Activated gamma-delta T cell (primary cell): ENCODE data around the gene KCNRG.
"Not testable (repeated sequence)": the region's sequence is repeated elsewhere in the genome, so short reads cannot be mapped to it uniquely, and the experiment has no call there.

Experiments
- DNase-seq: peaks from one replicate; lab custom pipeline; 2025; lab: John Stamatoyannopoulos, UW

The KCNRG gene

DNA sequence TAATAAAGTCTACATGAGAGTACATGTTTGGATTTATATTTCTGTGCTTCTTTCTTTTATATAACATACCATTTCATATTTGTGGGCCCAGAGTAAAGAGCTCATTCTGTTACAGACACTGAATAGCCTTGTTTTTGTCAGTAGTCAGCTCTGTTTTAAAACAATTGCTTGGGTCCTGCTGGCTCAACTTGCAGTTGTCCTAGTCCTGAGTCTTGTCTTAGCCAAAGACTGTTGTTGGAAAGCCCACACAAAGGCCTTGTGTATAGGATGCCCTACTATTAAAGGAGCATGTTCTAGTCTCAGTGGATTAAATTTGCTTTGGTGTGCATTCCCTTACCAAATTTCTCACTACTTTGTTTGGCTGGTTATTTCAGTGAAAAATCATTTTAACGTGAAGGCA is 3.8 kb upstream of the KCNRG start:
- no peak for DNase-seq

DNA sequence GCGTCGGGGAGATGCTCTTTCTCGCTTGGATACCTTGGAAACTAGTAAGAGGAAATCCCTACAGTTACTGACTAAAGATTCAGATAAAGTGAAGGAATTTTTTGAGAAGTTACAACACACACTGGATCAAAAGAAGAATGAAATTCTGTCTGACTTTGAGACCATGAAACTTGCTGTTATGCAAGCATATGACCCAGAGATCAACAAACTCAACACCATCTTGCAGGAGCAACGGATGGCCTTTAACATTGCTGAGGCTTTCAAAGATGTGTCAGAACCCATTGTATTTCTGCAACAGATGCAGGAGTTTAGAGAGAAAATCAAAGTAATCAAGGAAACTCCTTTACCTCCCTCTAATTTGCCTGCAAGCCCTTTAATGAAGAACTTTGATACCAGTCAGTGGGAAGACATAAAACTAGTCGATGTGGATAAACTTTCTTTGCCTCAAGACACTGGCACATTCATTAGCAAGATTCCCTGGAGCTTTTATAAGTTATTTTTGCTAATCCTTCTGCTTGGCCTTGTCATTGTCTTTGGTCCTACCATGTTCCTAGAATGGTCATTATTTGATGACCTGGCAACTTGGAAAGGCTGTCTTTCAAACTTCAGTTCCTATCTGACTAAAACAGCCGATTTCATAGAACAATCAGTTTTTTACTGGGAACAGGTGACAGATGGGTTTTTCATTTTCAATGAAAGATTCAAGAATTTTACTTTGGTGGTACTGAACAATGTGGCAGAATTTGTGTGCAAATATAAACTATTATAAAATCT is 2.7 kb upstream of the KCNRG start:
- no peak for DNase-seq

DNA sequence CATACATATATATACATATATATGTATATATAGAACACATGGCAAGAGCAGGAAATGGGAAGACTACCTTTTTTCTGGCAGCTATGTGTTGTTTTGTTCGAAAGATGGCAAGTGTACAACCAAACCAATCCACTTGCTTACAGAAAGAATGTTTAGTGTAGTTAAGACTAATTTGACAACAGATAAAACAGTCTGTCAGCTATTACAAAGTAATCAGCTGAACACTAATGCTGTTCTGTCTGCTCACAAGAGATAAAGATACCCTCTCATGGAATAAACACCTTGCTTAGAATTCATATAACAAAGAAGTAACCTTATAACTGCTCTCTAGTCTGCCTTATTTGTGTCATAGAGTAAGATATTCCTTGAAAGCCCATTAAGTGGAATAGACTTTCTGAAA is 858 bp upstream of the KCNRG start:
- no peak for DNase-seq

DNA sequence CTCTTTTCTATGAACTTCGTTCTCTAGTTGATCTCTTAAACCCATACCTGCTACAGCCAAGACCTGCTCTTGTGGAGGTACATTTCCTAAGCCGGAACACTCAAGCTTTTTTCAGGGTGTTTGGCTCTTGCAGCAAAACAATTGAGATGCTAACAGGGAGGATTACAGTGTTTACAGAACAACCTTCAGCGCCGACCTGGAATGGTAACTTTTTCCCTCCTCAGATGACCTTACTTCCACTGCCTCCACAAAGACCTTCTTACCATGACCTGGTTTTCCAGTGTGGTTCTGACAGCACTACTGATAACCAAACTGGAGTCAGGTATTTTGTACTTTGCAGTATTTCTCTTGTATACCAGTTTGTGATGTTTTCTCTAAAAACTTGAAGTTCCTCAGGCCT is 506 bp downstream of the KCNRG start:
- no peak for DNase-seq

DNA sequence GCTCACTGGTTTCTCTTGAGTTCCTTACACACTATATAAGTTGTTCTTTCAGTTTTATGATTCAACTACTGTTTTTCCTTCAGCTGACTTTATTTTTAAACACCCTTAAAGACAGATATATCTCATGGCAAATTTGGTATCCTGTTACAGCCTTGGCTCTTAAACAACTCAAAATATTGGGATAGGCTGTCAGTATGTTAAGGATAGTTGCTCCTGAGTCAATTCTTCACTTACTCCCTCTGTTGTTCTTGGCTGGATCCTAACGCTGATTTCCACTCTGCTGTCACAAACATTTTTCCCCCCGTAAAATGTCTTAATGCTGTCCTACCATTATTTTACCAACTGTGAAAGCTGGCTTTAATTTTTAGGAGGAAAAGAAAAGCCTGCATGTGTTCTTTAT is 1.2 kb downstream of the KCNRG start:
- no peak for DNase-seq

DNA sequence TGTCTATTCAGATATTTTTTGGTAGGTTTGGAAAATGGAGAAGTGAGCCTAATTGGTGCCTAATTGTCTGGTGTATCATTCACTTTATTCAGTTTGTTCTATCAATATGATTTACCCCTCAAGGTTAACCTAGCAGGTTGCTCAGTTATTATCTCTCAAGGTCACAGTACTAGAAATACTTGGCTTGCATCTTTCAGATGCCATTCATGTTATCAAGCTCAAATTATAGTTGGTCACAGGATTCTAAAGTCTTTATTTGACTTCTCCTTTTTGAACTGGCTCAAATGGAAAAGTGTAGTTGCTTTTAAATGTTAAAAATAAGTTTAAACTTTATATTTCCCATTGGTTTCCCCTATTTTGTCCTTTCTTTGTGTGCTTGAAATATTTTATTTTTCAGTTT is 2.6 kb downstream of the KCNRG start:
- no peak for DNase-seq

DNA sequence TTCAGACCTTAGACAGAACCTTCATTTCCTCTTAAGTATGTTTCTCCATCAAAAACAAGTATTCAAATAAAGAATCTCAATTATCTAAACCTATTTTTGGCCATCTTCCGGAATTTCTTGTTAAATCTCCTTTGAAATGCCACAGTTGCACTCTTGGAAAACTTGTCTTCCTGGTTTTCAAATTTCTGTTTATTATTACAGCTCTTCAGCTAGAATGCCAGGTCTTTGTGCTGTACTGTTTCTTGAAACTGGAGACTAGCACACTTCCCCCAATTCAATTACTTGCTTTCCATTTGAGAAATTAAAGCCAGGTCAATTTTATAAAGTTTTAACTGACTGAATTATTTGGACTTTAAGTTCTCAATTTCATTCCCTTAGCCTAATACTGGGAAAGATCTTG is 10.2 kb downstream of the KCNRG start:
- no peak for DNase-seq

DNA sequence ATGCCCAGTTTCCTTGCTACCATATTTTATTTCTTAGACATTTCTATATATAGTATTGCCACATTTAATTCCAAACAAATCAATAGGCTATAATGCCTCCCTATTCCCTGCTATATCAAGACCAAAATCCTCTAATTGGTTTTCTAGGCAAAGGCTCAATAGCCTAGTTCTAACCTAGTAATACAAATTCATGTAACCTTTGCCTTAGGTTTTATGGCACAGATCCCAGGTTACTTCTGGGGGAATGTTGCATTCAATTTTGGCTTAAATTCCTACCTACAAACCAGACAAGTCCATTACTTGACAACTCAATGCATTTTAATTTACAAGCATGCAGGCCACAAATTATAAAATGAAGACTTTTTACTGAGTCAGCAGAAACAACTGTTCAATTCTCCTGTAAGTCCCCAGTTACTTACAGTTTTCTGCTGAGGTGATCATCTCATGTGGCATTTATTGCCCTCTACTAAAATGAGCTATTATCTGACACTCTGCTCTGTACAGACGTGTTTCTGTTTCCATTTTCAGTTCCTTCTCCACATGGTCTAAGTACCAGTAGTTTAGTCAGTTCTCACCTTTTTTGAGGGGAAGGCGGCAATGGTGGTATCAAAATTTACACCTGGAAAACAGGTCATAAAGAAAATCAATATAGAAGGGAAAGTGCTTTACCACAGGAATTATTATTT is 11.7 kb downstream of the KCNRG start:
- no peak for DNase-seq

DNA sequence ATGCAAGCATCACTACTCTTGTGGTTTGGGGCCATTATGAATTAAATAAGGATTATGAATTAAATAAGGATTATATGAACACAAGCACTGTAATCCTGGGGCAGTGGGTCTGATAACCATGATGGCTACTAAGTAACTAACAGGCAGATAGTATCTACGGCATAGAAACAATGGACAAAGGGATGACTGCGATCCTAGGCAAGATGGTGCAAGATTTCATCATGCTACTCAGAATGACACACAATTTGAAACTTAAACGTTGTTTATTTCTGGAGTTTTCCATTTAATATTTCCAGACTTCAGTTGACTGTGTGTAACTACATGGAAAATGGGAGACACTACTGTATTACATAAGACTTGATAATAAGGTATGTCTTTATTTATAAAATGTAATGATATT is 15.1 kb downstream of the KCNRG start:
- DNase-seq, result no peak

DNA sequence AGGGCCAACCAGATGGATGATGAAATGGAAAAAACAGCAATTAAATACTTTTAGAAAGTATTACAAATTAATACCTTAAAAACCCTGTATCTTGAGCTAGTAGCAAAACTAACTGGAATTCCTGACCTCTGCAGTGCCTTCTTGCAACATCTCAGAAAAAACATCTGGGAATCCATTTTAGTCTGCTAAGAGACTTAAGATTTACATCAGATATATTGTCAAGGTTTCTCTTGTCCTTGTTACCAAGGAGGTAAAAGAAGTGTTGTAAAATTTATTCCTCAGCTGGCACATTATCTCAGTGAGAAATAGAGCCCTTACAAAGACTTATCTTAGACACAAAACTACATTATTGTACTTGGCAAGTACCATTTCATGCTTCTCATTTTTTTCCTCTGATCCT is 18.5 kb downstream of the KCNRG start:
- DNase-seq, result no peak

DNA sequence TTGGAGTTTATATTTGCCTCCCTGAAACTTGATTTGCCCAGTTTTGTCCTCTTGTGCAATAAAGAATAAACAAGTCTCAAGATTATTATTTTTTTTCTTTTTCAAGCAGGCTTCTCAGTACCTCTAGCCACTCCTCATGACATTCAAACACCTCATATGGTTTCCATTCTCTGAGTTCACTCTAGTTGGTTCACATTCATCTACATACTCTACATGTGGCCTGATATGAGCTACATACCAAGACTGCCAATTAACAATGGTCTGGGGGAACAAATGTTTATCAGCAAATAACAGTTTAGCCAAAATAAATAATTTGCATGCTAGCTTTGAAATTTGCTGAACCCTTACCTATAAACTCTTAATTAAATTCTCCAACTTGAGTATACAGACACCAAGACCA is 22.5 kb downstream of the KCNRG start:
- DNase-seq, result no peak

DNA sequence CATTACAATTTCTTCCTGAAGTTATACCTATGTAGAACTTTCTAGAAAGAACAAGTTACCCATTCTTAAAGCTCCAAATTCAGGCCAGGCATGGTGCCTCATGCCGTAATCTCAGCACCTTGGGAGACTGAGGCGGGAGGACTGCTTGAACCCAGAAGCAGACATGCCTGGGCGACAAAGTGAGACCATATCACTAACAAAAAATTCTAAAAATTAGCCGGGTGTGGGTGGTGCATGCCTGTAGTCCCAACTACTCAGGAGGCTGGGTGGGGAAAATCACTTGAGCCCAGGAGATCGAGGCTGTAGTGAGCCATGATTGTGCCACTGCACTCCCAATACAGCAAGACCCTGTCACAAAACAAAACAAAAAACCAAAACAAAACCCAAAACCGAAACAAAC is 23.0 kb downstream of the KCNRG start:
- no peak for DNase-seq

DNA sequence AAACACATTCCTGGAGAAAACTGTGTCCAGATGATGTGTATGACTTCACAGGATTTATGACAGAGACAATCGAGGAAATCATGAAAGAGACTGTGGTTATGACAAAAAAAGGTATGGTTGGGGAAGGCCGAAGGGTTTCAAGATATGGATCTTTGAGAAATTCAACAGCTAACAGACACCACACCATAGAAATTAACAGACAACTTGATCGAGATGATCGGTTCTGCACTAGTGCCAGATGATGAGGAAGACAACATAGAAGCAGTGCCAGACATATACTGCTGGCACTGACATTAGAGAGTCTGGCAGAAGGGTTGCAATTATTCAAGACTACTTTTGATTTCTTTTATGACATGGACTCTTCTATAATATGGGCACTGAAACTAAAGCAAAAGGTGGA is 37.2 kb downstream of the KCNRG start:
- DNase-seq, result no peak

DNA sequence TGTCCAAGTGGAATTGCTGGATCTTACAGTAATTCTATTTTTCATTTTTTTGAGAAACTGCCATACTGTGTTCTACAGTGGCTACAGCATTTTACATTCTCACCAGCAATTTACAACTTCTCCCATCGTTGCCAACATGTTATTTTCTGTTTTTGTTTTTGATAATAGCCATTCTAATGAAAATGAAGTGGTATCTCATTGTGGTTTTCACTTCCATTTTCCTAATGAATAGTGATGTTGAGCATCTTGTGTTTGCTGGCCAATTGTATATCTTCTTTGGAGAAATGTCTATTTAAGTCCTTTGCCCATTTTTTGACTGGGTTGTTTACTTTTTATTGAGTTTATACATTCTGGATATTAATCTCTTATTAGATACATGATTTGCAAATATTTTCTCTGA is 38.6 kb downstream of the KCNRG start:
- DNase-seq, result no peak

DNA sequence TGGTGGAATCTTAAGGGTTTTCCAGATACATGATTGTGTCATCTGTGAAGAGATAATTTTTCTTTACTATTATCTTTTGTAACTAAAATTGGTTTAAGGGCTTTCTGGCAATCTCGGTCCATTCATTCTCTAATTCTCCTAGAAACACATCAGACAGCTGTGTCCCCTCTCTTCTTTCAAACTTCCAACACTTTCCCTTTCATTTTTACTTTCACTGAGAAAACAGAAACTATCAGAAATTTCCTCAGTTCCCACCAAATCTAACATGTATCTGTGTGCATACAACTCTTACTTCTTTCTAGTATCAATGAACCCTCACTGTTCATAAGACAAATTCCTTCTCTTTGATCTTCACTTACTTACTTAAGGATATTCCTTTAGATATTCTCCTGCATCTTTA is 40.2 kb downstream of the KCNRG start:
- no peak for DNase-seq

DNA sequence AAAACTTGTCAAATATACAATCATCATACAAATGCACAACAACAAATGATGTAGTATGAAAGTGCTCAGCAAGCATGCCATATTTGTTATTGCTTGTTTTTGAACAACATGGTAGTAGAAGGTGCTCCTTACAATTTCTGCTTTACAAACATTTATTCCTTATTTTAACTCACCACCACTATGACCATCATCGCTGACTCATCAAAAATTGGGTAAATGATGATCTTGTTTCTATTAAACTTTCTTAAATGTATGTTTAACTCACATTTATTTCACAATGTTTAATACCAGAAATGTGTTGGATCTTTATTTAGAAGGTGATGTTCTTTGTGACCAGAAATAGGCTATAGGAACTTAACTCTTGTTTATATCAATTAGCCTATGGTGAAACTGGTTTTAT is 45.5 kb downstream of the KCNRG start:
- no peak for DNase-seq

DNA sequence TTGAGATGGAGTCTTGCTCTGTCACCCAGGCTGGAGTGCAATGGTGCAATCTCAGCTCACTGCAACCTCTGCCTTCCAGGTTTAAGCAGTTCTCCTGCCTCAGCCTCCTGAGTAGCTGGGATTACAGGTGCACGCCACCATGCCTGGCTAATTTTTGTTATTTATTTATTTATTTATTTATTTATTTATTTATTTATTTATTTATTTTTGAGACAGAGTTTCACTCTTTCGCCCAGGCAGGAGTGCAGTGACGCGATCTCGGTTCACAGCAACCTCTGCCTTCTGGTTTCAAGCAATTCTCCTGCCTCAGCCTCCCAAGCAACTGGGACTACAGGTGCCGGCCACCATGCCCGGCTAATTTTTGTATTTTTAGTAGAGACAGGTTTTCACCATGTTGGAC is 47.1 kb downstream of the KCNRG start:
- DNase-seq, result not testable (repeated sequence)

DNA sequence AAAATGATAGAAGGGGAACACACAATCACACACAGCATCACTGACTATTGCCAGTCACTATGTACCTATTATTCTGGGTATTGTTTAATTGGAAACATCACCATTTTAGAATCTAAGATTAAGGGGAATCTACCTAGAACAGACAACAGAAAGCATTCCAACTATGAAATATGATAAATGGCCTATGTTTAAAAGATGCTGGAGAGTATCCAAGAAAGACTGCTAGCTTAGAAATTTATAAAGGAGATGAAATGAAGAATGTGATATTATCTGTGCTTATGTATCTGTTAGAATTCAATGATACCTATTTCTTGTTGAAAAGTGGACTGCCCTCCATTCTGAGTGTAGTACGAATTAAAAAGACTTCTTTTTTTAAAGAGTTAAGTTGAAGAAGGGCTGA is 50.5 kb downstream of the KCNRG start:
- DNase-seq, result no peak

DNA sequence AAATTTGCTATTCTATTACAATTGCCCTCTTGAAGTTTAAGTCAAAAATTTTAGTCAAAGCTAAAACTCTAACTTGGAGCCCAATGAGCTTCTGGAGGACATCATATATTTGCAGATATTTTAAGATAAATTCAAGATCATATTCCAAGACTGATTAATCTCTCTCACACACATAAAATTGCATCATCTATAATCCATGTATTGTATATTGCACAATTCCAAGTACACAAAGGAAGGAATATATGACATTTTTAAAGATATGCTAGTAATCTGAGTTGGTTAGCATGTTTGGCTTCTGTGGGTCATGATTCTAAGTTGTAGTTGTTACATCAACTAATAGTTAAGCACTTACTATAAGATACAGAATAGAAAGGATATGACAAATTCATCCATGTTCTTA is 53.3 kb downstream of the KCNRG start:
- DNase-seq, result no peak

DNA sequence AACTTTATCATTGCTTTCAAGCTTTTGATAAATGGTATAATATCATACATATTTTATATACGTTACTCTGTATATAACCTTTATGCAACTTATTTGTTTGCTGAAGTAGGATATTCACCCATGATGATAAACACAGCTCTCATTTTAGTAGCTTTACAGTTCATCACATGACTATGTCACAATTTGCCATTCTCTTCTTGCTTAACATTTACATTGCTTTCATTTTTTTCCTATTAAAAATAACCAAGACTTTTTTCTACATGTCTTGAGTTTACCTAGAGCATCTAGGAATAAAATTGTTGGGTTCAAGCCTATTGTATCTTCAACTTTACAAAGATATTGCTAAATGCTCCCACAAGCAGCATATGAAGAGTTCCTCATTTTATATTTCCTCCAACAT is 54.0 kb downstream of the KCNRG start:
- DNase-seq, result no peak

DNA sequence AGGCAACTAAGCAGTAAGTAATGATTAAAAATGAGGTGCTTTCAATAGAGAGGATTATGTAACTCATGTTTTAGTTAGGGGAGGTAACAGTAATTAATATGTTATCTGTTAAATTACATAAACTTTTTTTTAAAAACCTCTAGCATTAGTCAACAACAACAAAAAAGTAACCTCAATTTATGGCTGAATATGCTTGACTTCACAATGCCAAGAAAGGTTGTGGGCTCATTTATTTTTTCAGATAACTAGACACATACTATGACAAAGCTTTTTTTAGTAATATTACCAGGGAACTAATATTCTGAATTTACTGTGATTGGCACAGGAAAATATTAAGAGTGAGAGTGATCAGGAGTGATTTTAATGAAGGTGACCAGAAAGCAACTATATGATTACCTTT is 54.9 kb downstream of the KCNRG start:
- no peak for DNase-seq
